Lung microvascular endothelial cell (primary cell): Measurements from ENCODE around the gene TNFAIP8. TPM values are rescaled to one million over a fixed set of nuclear protein-coding genes. Genes with fewer than 3 reads are reported as not detected.
A peak's percentile ranks its signal among the peaks of the same experiment; 100 is the strongest.

ENCODE experiments used
- DNase-seq, 2 donors: peaks; one replicate each; pipeline versions ENCODE4 v3.0.0 to v3.0.0-alpha.2; 2010; ENCODE audit warnings: low read depth in 2 of 2
- total RNA-seq: library from RNA; depleted of rRNA; stranded (reverse); fragments of >200 nt; gene quantifications from 2 replicates; pipeline ENCODE4 v1.2.1, GENCODE V29; 2014

The TNFAIP8 gene
- total RNA-seq, 1 donor from 2014 or later: 5.4 TPM

- peak in 1 of 2 donors; percentile 14 for DNase-seq
These were observed 26.8 kb upstream of the TNFAIP8 start for GRCh38 chr5:119328753-119329602.

- DNase-seq: no peak
These were observed 26.2 kb upstream of the TNFAIP8 start for GRCh38 chr5:119329666-119330065.

- no peak for DNase-seq
These were observed 25.2 kb upstream of the TNFAIP8 start for GRCh38 chr5:119330367-119331183.

GRCh38 chr5:119331566-119332095 lies 24.2 kb upstream of the TNFAIP8 start:
- DNase-seq: no peak

- no peak for DNase-seq
These were observed 23.6 kb upstream of the TNFAIP8 start for GRCh38 chr5:119332208-119332607.

- DNase-seq: no peak
These were observed 22.8 kb upstream of the TNFAIP8 start for GRCh38 chr5:119332978-119333401.

GRCh38 chr5:119333421-119333851 lies 22.4 kb upstream of the TNFAIP8 start:
- DNase-seq: no peak

GRCh38 chr5:119335261-119335677 lies 20.6 kb upstream of the TNFAIP8 start:
- no peak for DNase-seq

GRCh38 chr5:119336262-119336661 lies 19.6 kb upstream of the TNFAIP8 start:
- DNase-seq: no peak

- DNase-seq: peak; percentile 7 to 52
These were observed 18.8 kb upstream of the TNFAIP8 start for GRCh38 chr5:119336845-119337580.

- no peak for DNase-seq
These were observed 17.4 kb upstream of the TNFAIP8 start for GRCh38 chr5:119338326-119338946.

- DNase-seq: no peak
These were observed 16.5 kb upstream of the TNFAIP8 start for GRCh38 chr5:119339344-119339743.

- DNase-seq: no peak
These were observed 15.9 kb upstream of the TNFAIP8 start for GRCh38 chr5:119339965-119340364.

GRCh38 chr5:119340597-119341218 lies 15.1 kb upstream of the TNFAIP8 start:
- no peak for DNase-seq

GRCh38 chr5:119341452-119342349 lies 14.1 kb upstream of the TNFAIP8 start:
- peak in 1 of 2 donors; percentile 16 for DNase-seq

GRCh38 chr5:119342406-119342805 lies 13.4 kb upstream of the TNFAIP8 start:
- no peak for DNase-seq

- no peak for DNase-seq
These were observed 12.8 kb upstream of the TNFAIP8 start for GRCh38 chr5:119343052-119343451.

- DNase-seq: peak in 1 of 2 donors; percentile 41
These were observed 12.1 kb upstream of the TNFAIP8 start for GRCh38 chr5:119343766-119344165.

- no peak for DNase-seq
These were observed 11.6 kb upstream of the TNFAIP8 start for GRCh38 chr5:119344231-119344630.
